ENCODE measurements around the gene GAPDH. TPM values are rescaled to one million over a fixed set of nuclear protein-coding genes. Genes with fewer than 3 reads are reported as not detected.

The GAPDH gene
- total and polyA plus RNA-seq, 5 experiments from 2014 or later = 355 to 1,110 (median 1,014) TPM

- Mint-ChIP-seq H3K4me3 (no peak overlapping the region), H3K4me1 (peaks cover 14 to 32% (median 27%) of the 10 kb centered on the region in 4 donors), H3K27me3 (no peaks in the 10 kb centered on the region), H3K27ac (peak overlapping the region; percentile 29 to 79 (median 64)), H3K36me3 (peaks cover 0 to 57% (median 2%) of the 10 kb centered on the region in 3 donors), H3K9me3 (peaks cover 0 to 2% (median 0%) of the 10 kb centered on the region in 9 donors)
- ATAC-seq (no peak), DNase-seq (no peak)
- POLR2A ChIA-PET = interaction anchor here (1.2 to 2.6 kb wide), 2 partner anchors 61 to 193 kb away, joined by 5 to 8 read pairs; partner anchors contain the start of genes COPS7A and VAMP1
Measured at GRCh38 chr12:6530576-6531260, 3.6 kb upstream of the GAPDH start.

- H3K27me3 Mint-ChIP-seq = no peaks in the 10 kb centered on the region
Measured at GRCh38 chr12:6532051-6532926, 2.0 kb upstream of the GAPDH start.

GRCh38 chr12:6532927-6533652, 1.2 kb upstream of the GAPDH start:
- H3K36me3 Mint-ChIP-seq = peaks cover 0 to 52% (median 13%) of the 10 kb centered on the region in 3 donors
- peaks cover 18 to 50% (median 49%) of the 10 kb centered on the region in 4 donors for H3K4me1 Mint-ChIP-seq
- no peaks in the 10 kb centered on the region for H3K27me3 Mint-ChIP-seq
- H3K4me3 Mint-ChIP-seq = peak overlapping the region; percentile 60 to 97 (median 80)
- peak overlapping the region; percentile 87 to 98 (median 96) for H3K27ac Mint-ChIP-seq
- H3K9me3 Mint-ChIP-seq = peaks cover 0 to 2% (median 0%) of the 10 kb centered on the region in 9 donors
- peak in 4 of 10 donors; percentile 21 to 62 (median 26) for DNase-seq
- POLR2A ChIA-PET = interaction anchor here (0.7 to 2.6 kb wide), 12 partner anchors 33 to 199 kb away, joined by 3 to 13 read pairs (median 4); partner anchors contain the start of genes COPS7A, MRPL51 and VAMP1
- ATAC-seq = no peak

More at GRCh38 chr12:6532051-6532926, 2.0 kb upstream of the GAPDH start:
- Mint-ChIP-seq H3K4me3 (peak overlapping the region; percentile 28 to 97 (median 80)), H3K9me3 (peaks cover 0 to 2% (median 0%) of the 10 kb centered on the region in 9 donors), H3K4me1 (peaks cover 15 to 43% (median 42%) of the 10 kb centered on the region in 4 donors), H3K27ac (peak overlapping the region; percentile 87 to 98 (median 96)), H3K36me3 (peaks cover 0 to 52% (median 7%) of the 10 kb centered on the region in 3 donors)
- POLR2A ChIA-PET = interaction anchor here (0.6 to 2.6 kb wide), 14 partner anchors 21 to 198 kb away, joined by 3 to 13 read pairs (median 4); partner anchors contain the start of genes COPS7A, MRPL51 and VAMP1
- peak; percentile 51 to 91 (median 77) for DNase-seq
- ATAC-seq = peak; percentile 51 to 64

- ATAC-seq (no peak), DNase-seq (peak in 3 of 10 donors; percentile 17 to 60 (median 20))
- Mint-ChIP-seq H3K4me3 (peak overlapping the region; percentile 54 to 97 (median 80)), H3K4me1 (peaks cover 18 to 51% (median 50%) of the 10 kb centered on the region in 4 donors), H3K27ac (peak overlapping the region; percentile 87 to 98 (median 96)), H3K9me3 (peaks cover 0 to 2% (median 0%) of the 10 kb centered on the region in 9 donors), H3K27me3 (no peaks in the 10 kb centered on the region), H3K36me3 (peaks cover 0 to 51% (median 12%) of the 10 kb centered on the region in 3 donors)
- POLR2A ChIA-PET = interaction anchor here (0.6 to 7.9 kb wide), 18 partner anchors 14 to 340 kb away, joined by 3 to 100 read pairs (median 8); partner anchors contain the start of genes CD27, COPS7A, MRPL51 and SPSB2
Measured at GRCh38 chr12:6533653-6533922, 729 bp upstream of the GAPDH start.

- Mint-ChIP-seq H3K36me3 (peaks cover 0 to 43% (median 12%) of the 10 kb centered on the region in 3 donors), H3K27ac (peak overlapping the region; percentile 90 to 99 (median 96)), H3K4me3 (peak overlapping the region; percentile 87 to 97 (median 92)), H3K9me3 (peaks cover 0 to 2% (median 0%) of the 10 kb centered on the region in 9 donors), H3K27me3 (no peaks in the 10 kb centered on the region), H3K4me1 (peaks cover 18 to 56% (median 53%) of the 10 kb centered on the region in 4 donors)
- DNase-seq (peak in 2 of 10 donors; percentile 75 to 81), ATAC-seq (no peak)
- POLR2A ChIA-PET = interaction anchor here (0.6 to 7.9 kb wide), 30 partner anchors 15 to 455 kb away, joined by 3 to 100 read pairs (median 5); partner anchors contain the start of genes CD27, COPS7A, MLF2 and MRPL51
Measured at GRCh38 chr12:6534695-6534944, 303 bp downstream of the GAPDH start.

GRCh38 chr12:6534945-6535696, 804 bp downstream of the GAPDH start:
- Mint-ChIP-seq H3K27me3 (no peaks in the 10 kb centered on the region), H3K36me3 (peaks cover 0 to 38% (median 12%) of the 10 kb centered on the region in 3 donors), H3K9me3 (peaks cover 0 to 2% (median 0%) of the 10 kb centered on the region in 9 donors), H3K27ac (peak overlapping the region; percentile 90 to 99 (median 96)), H3K4me1 (peaks cover 18 to 61% (median 58%) of the 10 kb centered on the region in 4 donors), H3K4me3 (peak overlapping the region; percentile 87 to 97 (median 92))
- peak; percentile 31 to 38 for ATAC-seq
- POLR2A ChIA-PET = interaction anchor here (0.7 to 7.9 kb wide), 34 partner anchors 12 to 412 kb away, joined by 3 to 100 read pairs (median 5); partner anchors contain the start of genes CD27, COPS7A, MLF2 and MRPL51
- peak; percentile 52 to 82 (median 62) for DNase-seq

DNA sequence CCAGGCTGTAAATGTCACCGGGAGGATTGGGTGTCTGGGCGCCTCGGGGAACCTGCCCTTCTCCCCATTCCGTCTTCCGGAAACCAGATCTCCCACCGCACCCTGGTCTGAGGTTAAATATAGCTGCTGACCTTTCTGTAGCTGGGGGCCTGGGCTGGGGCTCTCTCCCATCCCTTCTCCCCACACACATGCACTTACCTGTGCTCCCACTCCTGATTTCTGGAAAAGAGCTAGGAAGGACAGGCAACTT, 1.3 kb downstream of the GAPDH start:
- Mint-ChIP-seq H3K27me3 (no peaks in the 10 kb centered on the region), H3K27ac (peak overlapping the region; percentile 90 to 99 (median 96)), H3K4me3 (peak overlapping the region; percentile 87 to 97 (median 92)), H3K4me1 (peaks cover 22 to 66% (median 63%) of the 10 kb centered on the region in 4 donors), H3K9me3 (peaks cover 0 to 2% (median 0%) of the 10 kb centered on the region in 9 donors), H3K36me3 (peaks cover 0 to 33% (median 12%) of the 10 kb centered on the region in 3 donors)
- DNase-seq = no peak
- ATAC-seq = no peak
- POLR2A ChIA-PET = interaction anchor here (0.6 to 7.9 kb wide), 24 partner anchors 11 to 212 kb away, joined by 3 to 100 read pairs (median 6); partner anchors contain the start of genes CD27, MRPL51, NOP2 and VAMP1

DNA sequence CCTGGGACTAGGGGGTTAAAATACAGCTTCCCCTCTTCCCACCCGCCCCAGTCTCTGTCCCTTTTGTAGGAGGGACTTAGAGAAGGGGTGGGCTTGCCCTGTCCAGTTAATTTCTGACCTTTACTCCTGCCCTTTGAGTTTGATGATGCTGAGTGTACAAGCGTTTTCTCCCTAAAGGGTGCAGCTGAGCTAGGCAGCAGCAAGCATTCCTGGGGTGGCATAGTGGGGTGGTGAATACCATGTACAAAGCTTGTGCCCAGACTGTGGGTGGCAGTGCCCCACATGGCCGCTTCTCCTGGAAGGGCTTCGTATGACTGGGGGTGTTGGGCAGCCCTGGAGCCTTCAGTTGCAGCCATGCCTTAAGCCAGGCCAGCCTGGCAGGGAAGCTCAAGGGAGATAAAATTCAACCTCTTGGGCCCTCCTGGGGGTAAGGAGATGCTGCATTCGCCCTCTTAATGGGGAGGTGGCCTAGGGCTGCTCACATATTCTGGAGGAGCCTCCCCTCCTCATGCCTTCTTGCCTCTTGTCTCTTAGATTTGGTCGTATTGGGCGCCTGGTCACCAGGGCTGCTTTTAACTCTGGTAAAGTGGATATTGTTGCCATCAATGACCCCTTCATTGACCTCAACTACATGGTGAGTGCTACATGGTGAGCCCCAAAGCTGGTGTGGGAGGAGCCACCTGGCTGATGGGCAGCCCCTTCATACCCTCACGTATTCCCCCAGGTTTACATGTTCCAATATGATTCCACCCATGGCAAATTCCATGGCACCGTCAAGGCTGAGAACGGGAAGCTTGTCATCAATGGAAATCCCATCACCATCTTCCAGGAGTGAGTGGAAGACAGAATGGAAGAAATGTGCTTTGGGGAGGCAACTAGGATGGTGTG, 1.9 kb downstream of the GAPDH start:
- Mint-ChIP-seq H3K4me3 (peak overlapping the region; percentile 87 to 97 (median 92)), H3K36me3 (peaks cover 0 to 27% (median 12%) of the 10 kb centered on the region in 3 donors), H3K27me3 (no peaks in the 10 kb centered on the region), H3K4me1 (peaks cover 24 to 72% (median 67%) of the 10 kb centered on the region in 4 donors), H3K27ac (peak overlapping the region; percentile 90 to 99 (median 96)), H3K9me3 (peaks cover 0 to 2% (median 0%) of the 10 kb centered on the region in 9 donors)
- POLR2A ChIA-PET = interaction anchor here (0.6 to 7.9 kb wide), 25 partner anchors 11 to 213 kb away, joined by 3 to 100 read pairs (median 6); partner anchors contain the start of genes CD27, MRPL51, NOP2 and VAMP1
- ATAC-seq (no peak), DNase-seq (peak in 1 of 10 donors; percentile 22)

- peak in 1 of 10 donors; percentile 58 for DNase-seq
- Mint-ChIP-seq H3K9me3 (peaks cover 0 to 2% (median 0%) of the 10 kb centered on the region in 9 donors), H3K4me1 (peaks cover 26 to 72% (median 67%) of the 10 kb centered on the region in 4 donors), H3K4me3 (peak overlapping the region in 7 of 10 donors; percentile 15 to 89 (median 50)), H3K27ac (peak overlapping the region; percentile 84 to 99 (median 95)), H3K36me3 (peaks cover 0 to 25% (median 12%) of the 10 kb centered on the region in 3 donors), H3K27me3 (no peaks in the 10 kb centered on the region)
- ATAC-seq = no peak
- POLR2A ChIA-PET = interaction anchor here (0.5 to 7.9 kb wide), 17 partner anchors 17 to 407 kb away, joined by 3 to 100 read pairs (median 11); partner anchors contain the start of genes C12orf57, CD27, IFFO1 and MRPL51
Measured at GRCh38 chr12:6536894-6537579, 2.7 kb downstream of the GAPDH start.
